SU-DHL-6 (cell line): ENCODE data around the gene COL1A2.

Experiments
- H2AFZ ChIP-seq: fragments of 200-600 bp; sonication (generic); 2 replicates; pipeline ENCODE4 v1.6.1; 2014; ENCODE audit warnings: low read depth, mild to moderate bottlenecking, moderate library complexity, mixed read lengths, antibody characterized with exemption, low read length; ENCODE audit not compliant: severe bottlenecking
- H3F3A ChIP-seq: fragments of 200-600 bp; shearing (Covaris generic); 2 replicates; pipeline ENCODE4 v1.6.0; 2016; ENCODE audit warnings: antibody characterized with exemption, mild to moderate bottlenecking; ENCODE audit not compliant: insufficient read depth
- H3K27ac ChIP-seq: fragments of 200-600 bp; sonication (generic); 2 replicates; pipeline ENCODE4 v1.5.1; 2016; ENCODE audit warnings: low read depth, mild to moderate bottlenecking, low read length, moderate library complexity, mixed read lengths
- H3K27me3 ChIP-seq: fragments of 200-600 bp; sonication (generic), shearing (Covaris generic); 2 replicates; pipeline ENCODE4 v1.6.0; 2014; ENCODE audit warnings: mild to moderate bottlenecking, low read length
- H3K36me3 ChIP-seq: fragments of 200-600 bp; sonication (generic); 2 replicates; pipeline ENCODE4 v1.6.1; 2014; ENCODE audit warnings: mild to moderate bottlenecking, low read length, mixed read lengths
- H3K4me2 ChIP-seq: fragments of 300-600, 200-600 bp; shearing (Covaris generic), sonication (generic); 2 replicates; pipeline ENCODE4 v1.6.0; 2014; ENCODE audit warnings: low read length, low read depth, mild to moderate bottlenecking; ENCODE audit not compliant: poor library complexity, severe bottlenecking
- H3K4me3 ChIP-seq: fragments of 200-600 bp; sonication (generic); 2 replicates; pipeline ENCODE4 v1.5.1; 2014; ENCODE audit warnings: antibody characterized with exemption, low read length, mild to moderate bottlenecking, mixed read lengths; ENCODE audit not compliant: insufficient read depth, poor library complexity, severe bottlenecking
- H3K79me2 ChIP-seq: fragments of 200-600 bp; sonication (generic); 2 replicates; pipeline ENCODE4 v1.6.1; 2014; ENCODE audit warnings: mild to moderate bottlenecking, low read length, moderate library complexity; ENCODE audit not compliant: insufficient read depth
- H3K9ac ChIP-seq: fragments of 200-600 bp; sonication (generic); 2 replicates; pipeline ENCODE4 v1.7.0; 2014; ENCODE audit warnings: mild to moderate bottlenecking, low read length
- H3K9me2 ChIP-seq: fragments of 200-600 bp; sonication (generic); replicated peaks from 2 replicates; pipeline ENCODE4 v1.6.1; 2014; ENCODE audit warnings: low read length; ENCODE audit not compliant: insufficient read depth
- H3K9me3 ChIP-seq: fragments of 200-600 bp; sonication (generic); 2 replicates; pipeline ENCODE4 v1.6.1; 2014; ENCODE audit warnings: low read length, mixed read lengths; ENCODE audit not compliant: insufficient read depth
- H4K20me1 ChIP-seq: fragments of 200-600 bp; sonication (generic); 2 replicates; pipeline ENCODE4 v1.6.1; 2014; ENCODE audit warnings: low read depth, mild to moderate bottlenecking, antibody characterized with exemption, low read length, moderate library complexity, mixed read lengths
- EZH2phosphoT487 ChIP-seq: fragments of 200-600 bp; sonication (generic), shearing (Covaris generic); conservative IDR thresholded peaks from 2 replicates; pipeline ENCODE4 v1.6.1; 2018; ENCODE audit warnings: mild to moderate bottlenecking, antibody characterized with exemption, low read length, moderate library complexity, mixed read lengths
- TF ChIP-seq, protein P1 (sequence below): fragments of 200-600 bp; sonication (generic); IDR thresholded peaks from one replicate; pipeline ENCODE4 v1.5.1; 2017; ENCODE audit warnings: antibody characterized with exemption, mild to moderate bottlenecking, low read length, moderate library complexity; ENCODE audit not compliant: insufficient read depth, poor library complexity, severe bottlenecking

The COL1A2 gene

DNA sequence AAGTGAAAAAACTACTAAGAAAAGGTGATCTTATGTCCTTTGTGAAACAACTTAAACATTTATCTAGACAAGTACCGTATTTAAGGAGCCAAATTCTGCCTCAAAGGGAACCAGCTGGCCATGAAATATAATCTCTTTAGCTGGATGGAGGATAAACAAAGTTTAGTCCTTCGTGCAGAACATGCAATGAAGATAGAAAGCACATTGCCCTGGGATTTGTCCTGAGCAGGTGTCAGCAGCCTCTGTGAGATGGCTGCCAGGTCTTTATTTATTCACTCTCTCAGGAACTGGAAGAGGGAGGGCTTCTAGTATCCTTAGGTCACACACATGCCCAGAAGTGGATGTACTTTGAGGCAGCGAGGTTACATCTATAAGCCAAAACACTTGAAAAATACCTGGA lies 57.5 kb downstream of the COL1A2 start:
- no peak overlapping the region for H3K27ac ChIP-seq
- H3K9me3 ChIP-seq: no peaks in the 10 kb centered on the region
- H3K9ac ChIP-seq: no peak overlapping the region
- no peaks in the 10 kb centered on the region for H3K79me2 ChIP-seq
- H3K9me2 ChIP-seq: no peaks in the 10 kb centered on the region
- no peak overlapping the region for H3K4me2 ChIP-seq
- no peaks in the 10 kb centered on the region for H3K27me3 ChIP-seq
- TF ChIP-seq EZH2phosphoT487: no peak
- TF ChIP-seq, protein P1, sequence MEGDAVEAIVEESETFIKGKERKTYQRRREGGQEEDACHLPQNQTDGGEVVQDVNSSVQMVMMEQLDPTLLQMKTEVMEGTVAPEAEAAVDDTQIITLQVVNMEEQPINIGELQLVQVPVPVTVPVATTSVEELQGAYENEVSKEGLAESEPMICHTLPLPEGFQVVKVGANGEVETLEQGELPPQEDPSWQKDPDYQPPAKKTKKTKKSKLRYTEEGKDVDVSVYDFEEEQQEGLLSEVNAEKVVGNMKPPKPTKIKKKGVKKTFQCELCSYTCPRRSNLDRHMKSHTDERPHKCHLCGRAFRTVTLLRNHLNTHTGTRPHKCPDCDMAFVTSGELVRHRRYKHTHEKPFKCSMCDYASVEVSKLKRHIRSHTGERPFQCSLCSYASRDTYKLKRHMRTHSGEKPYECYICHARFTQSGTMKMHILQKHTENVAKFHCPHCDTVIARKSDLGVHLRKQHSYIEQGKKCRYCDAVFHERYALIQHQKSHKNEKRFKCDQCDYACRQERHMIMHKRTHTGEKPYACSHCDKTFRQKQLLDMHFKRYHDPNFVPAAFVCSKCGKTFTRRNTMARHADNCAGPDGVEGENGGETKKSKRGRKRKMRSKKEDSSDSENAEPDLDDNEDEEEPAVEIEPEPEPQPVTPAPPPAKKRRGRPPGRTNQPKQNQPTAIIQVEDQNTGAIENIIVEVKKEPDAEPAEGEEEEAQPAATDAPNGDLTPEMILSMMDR: no peak
- H2AFZ ChIP-seq: no peak overlapping the region
- H3K36me3 ChIP-seq: no peaks in the 10 kb centered on the region
- no peaks in the 10 kb centered on the region for H3F3A ChIP-seq
- H4K20me1 ChIP-seq: no peaks in the 10 kb centered on the region
- H3K4me3 ChIP-seq: no peak overlapping the region

DNA sequence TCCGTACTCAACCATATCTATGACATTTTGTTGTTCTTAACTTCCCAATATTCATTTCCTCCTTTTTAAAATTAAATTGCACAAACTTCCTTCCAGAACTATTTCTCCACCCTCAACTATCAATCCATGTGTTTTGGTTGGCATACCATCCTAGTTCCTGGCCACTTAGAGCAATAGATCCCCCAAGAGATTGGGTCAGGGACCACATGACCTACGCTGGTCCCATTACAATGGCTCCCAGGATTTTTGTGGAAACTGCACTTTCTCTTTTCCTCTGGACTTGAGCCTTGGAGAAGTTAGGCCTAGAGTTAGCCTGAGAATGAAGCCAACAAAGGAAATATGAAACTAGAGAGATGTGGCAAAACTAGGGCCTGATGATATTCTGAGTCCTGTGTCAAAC lies 59.2 kb downstream of the COL1A2 start:
- Histone ChIP-seq H3K27me3 (no peaks in the 10 kb centered on the region), H3K36me3 (no peaks in the 10 kb centered on the region), H3K9ac (no peak overlapping the region), H2AFZ (no peak overlapping the region), H3K27ac (no peak overlapping the region), H3K9me2 (no peaks in the 10 kb centered on the region), H3K4me2 (no peak overlapping the region), H4K20me1 (no peaks in the 10 kb centered on the region), H3F3A (no peaks in the 10 kb centered on the region), H3K9me3 (no peaks in the 10 kb centered on the region), H3K4me3 (no peak overlapping the region), H3K79me2 (no peaks in the 10 kb centered on the region)
- TF ChIP-seq, protein P1: no peak
- no peak for TF ChIP-seq EZH2phosphoT487

DNA sequence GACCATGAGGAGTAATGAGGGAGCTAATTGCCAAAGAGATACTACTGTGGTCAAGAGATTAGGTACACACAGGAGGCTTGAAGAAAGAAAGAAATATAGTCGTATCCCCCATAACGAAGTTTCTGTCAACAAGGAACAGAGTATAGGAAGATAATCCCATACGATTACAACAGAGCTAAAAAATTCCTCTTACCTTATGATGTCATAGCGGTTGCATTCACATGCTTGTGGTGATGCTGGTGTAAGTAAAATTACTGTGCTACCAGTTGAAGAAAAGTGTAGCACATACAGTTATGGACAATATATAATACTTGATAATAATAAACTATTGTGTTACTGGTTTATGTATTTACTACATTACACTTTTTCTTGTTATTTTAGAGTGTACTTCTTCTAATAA lies 63.3 kb downstream of the COL1A2 start:
- no peaks in the 10 kb centered on the region for H3K27me3 ChIP-seq
- no peak overlapping the region for H3K4me3 ChIP-seq
- H4K20me1 ChIP-seq: no peaks in the 10 kb centered on the region
- H3F3A ChIP-seq: no peaks in the 10 kb centered on the region
- H3K27ac ChIP-seq: no peak overlapping the region
- no peaks in the 10 kb centered on the region for H3K36me3 ChIP-seq
- no peak for TF ChIP-seq EZH2phosphoT487
- TF ChIP-seq, protein P1: no peak
- no peaks in the 10 kb centered on the region for H3K79me2 ChIP-seq
- H3K9ac ChIP-seq: no peak overlapping the region
- H3K9me2 ChIP-seq: no peaks in the 10 kb centered on the region
- no peaks in the 10 kb centered on the region for H3K9me3 ChIP-seq
- H2AFZ ChIP-seq: no peak overlapping the region
- no peak overlapping the region for H3K4me2 ChIP-seq

DNA sequence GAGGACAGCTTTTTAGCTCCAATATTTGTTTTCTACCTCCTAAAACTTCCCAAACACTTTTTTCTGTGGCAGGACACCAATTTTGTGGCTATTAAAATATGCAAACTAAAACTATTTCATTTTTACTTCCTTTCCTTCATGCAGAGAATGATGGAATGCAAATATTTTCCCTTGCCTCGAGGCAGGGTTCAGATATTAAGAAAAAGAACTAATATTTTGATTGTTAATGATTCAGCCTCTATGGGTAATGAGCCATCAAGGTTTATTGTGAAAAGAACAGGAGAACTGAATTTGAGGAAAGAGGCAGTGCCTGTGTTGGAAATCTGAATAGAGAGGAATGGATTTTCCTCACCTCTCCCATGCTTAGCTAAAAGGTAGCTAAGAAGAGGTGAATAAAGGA lies 71.8 kb downstream of the COL1A2 start:
- H3K9ac ChIP-seq: no peak overlapping the region
- H4K20me1 ChIP-seq: no peaks in the 10 kb centered on the region
- no peaks in the 10 kb centered on the region for H3K79me2 ChIP-seq
- no peaks in the 10 kb centered on the region for H3F3A ChIP-seq
- TF ChIP-seq, protein P1: no peak
- TF ChIP-seq EZH2phosphoT487: no peak
- no peaks in the 10 kb centered on the region for H3K9me2 ChIP-seq
- H3K27me3 ChIP-seq: no peaks in the 10 kb centered on the region
- no peak overlapping the region for H3K27ac ChIP-seq
- H2AFZ ChIP-seq: no peak overlapping the region
- no peaks in the 10 kb centered on the region for H3K9me3 ChIP-seq
- H3K4me3 ChIP-seq: no peak overlapping the region
- no peak overlapping the region for H3K4me2 ChIP-seq
- H3K36me3 ChIP-seq: no peaks in the 10 kb centered on the region
